PC-9 (cell line): ENCODE results near the gene GPT2. TPM values are rescaled to one million over a fixed set of nuclear protein-coding genes. Genes with fewer than 3 reads are reported as not detected.

Experiments used
- BruUV-seq: library from RNA; stranded (reverse); fragments of 400-500 nt; replicated peaks from 2 replicates; lab custom pipeline; 2021; lab: Mats Ljungman, UMichigan
- CTCF ChIA-PET: fragments of 300-600 bp; sonication (Branson Sonifier 250); formaldehyde crosslinking; loops from one replicate; lab custom pipeline; 2022; ENCODE audit warnings: antibody characterized with exemption; lab: Charles Lee
- POLR2A ChIA-PET: fragments of 300-600 bp; sonication (Branson Sonifier 250); formaldehyde crosslinking; loops from one replicate; lab custom pipeline; 2022; ENCODE audit warnings: antibody characterized with exemption; ENCODE audit not compliant: unreplicated experiment; lab: Charles Lee
- DNase-seq, 2 experiments: peaks; one replicate each; pipeline versions ENCODE4 v3.0.0 to v3.0.0-alpha.2; 2015 to 2022; ENCODE audit warnings: mixed read lengths in 1 of 2
- H2AFZ ChIP-seq: fragments of 200-600 bp; sonication (generic); 2 replicates; pipeline ENCODE4 v1.8.1; 2017; ENCODE audit warnings: antibody characterized with exemption
- H3F3A ChIP-seq: fragments of 200-600 bp; sonication (generic); 2 replicates; pipeline ENCODE4 v1.8.1; 2017; ENCODE audit warnings: antibody characterized with exemption, mild to moderate bottlenecking, low read depth; ENCODE audit not compliant: insufficient read depth
- H3K27ac ChIP-seq: fragments of 200-600 bp; sonication (generic); 2 replicates; pipeline ENCODE4 v1.6.1; 2016; ENCODE audit warnings: mixed run types
- H3K27me3 ChIP-seq: fragments of 200-600 bp; sonication (generic); 2 replicates; pipeline ENCODE4 v1.6.1; 2016; ENCODE audit warnings: low read depth, mixed run types; ENCODE audit not compliant: insufficient read depth
- H3K36me3 ChIP-seq: fragments of 200-600 bp; sonication (generic); 2 replicates; pipeline ENCODE4 v1.6.1; 2016; ENCODE audit warnings: low read depth, mixed run types
- H3K4me1 ChIP-seq: fragments of 200-600 bp; sonication (generic); replicated peaks from 2 replicates; pipeline ENCODE4 v1.6.1; 2016; ENCODE audit warnings: mixed run types; ENCODE audit not compliant: insufficient read depth
- H3K4me2 ChIP-seq: fragments of 200-600 bp; sonication (generic); 2 replicates; pipeline ENCODE4 v1.6.1; 2017; ENCODE audit warnings: mixed run types
- H3K4me3 ChIP-seq: fragments of 200-600 bp; sonication (generic); 2 replicates; pipeline ENCODE4 v1.6.1; 2016; ENCODE audit warnings: mixed run types
- H3K79me2 ChIP-seq: fragments of 200-600 bp; sonication (generic); 2 replicates; pipeline ENCODE4 v1.6.1; 2017; ENCODE audit warnings: low read depth, mixed run types
- H3K9me2 ChIP-seq: fragments of 200-600 bp; sonication (generic); 2 replicates; pipeline ENCODE4 v1.8.1; 2017; ENCODE audit warnings: mild to moderate bottlenecking; ENCODE audit not compliant: insufficient read depth
- H3K9me3 ChIP-seq: fragments of 200-600 bp; sonication (generic); 2 replicates; pipeline ENCODE4 v1.8.1; 2016; ENCODE audit warnings: low read depth; ENCODE audit not compliant: insufficient read depth
- H4K20me1 ChIP-seq: fragments of 200-600 bp; sonication (generic); 2 replicates; pipeline ENCODE4 v1.8.1; 2017; ENCODE audit not compliant: insufficient read depth
- CTCF ChIP-seq: fragments of 200-600 bp; sonication (generic); conservative IDR thresholded peaks from 2 replicates; pipeline ENCODE4 v1.6.1; 2017; ENCODE audit warnings: mixed run types, antibody characterized with exemption, mild to moderate bottlenecking, moderate library complexity
- EZH2 ChIP-seq: fragments of 200-600 bp; sonication (generic); IDR thresholded peaks from 2 replicates; pipeline ENCODE4 v1.8.0; 2017; ENCODE audit warnings: antibody characterized with exemption, low read depth
- intact Hi-C: fragments of 100-400 bp; cut with micrococcal nuclease; formaldehyde crosslinking; loops from one replicate; pipeline ENCODE4 v1.10.0; 2022; ENCODE audit not compliant: unreplicated experiment
- total RNA-seq: library from RNA; stranded (reverse); gene quantifications from 2 replicates; pipeline ENCODE4 v1.2.3, GENCODE V29; 2021

The GPT2 gene
- total RNA-seq, 1 experiment from 2014 or later = 67.2 TPM

GRCh38 chr16:46914556-46915201, 30.5 kb downstream of the GPT2 start:
- Histone ChIP-seq H3K36me3 (peaks cover 36% of the 10 kb centered on the region; the same call in 1 of the 2 replicates), H3K79me2 (no peaks in the 10 kb centered on the region), H3K4me1 (no peaks in the 10 kb centered on the region), H3K4me2 (no peak overlapping the region), H3K27me3 (no peaks in the 10 kb centered on the region), H3F3A (peaks cover 5% of the 10 kb centered on the region; the same call in 1 of the 2 replicates), H3K27ac (no peak overlapping the region), H3K9me2 (no peaks in the 10 kb centered on the region), H2AFZ (no peak overlapping the region), H3K9me3 (no peaks in the 10 kb centered on the region), H3K4me3 (no peak overlapping the region), H4K20me1 (peaks cover 17% of the 10 kb centered on the region)
- no peak for TF ChIP-seq CTCF
- TF ChIP-seq EZH2 = no peak
- DNase-seq = no peak
- no TSS peak for BruUV-seq
- CTCF ChIA-PET = no interaction called here
- POLR2A ChIA-PET = no interaction called here
- intact Hi-C loops = no loop called here

DNA sequence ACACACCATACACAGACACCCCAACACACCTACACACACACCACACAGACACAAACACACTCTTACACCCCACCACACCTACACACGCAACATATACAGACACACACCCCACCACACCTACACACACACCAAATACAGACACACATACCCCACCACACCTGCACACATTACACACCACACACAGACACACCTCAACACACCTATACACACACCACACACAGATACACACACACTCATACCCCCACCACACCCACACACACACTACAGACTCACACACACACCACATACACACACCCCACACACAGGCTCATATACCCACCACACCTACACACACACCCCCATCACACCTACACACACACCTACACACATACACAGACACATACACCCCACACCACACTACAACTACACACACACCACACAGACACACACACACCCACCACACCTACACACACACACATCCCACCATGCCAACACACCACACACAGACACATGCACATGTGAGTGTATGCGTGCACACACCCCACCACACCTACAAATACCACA, 31.4 kb downstream of the GPT2 start:
- ChIA-PET POLR2A (no interaction called here), CTCF (no interaction called here)
- H3K9me2 ChIP-seq = no peaks in the 10 kb centered on the region
- peaks cover 32% of the 10 kb centered on the region; the same call in 1 of the 2 replicates for H3K36me3 ChIP-seq
- BruUV-seq = no TSS peak
- no peaks in the 10 kb centered on the region for H3K9me3 ChIP-seq
- no peak for DNase-seq
- no peaks in the 10 kb centered on the region for H3K27me3 ChIP-seq
- H3F3A ChIP-seq = peaks cover 5% of the 10 kb centered on the region; the same call in 1 of the 2 replicates
- peaks cover 23% of the 10 kb centered on the region for H4K20me1 ChIP-seq
- no peak overlapping the region for H3K4me2 ChIP-seq
- no peak overlapping the region for H3K27ac ChIP-seq
- H3K4me1 ChIP-seq = no peaks in the 10 kb centered on the region
- H3K79me2 ChIP-seq = no peaks in the 10 kb centered on the region
- H2AFZ ChIP-seq = no peak overlapping the region
- TF ChIP-seq CTCF = no peak
- TF ChIP-seq EZH2 = no peak
- intact Hi-C loops = no loop called here
- no peak overlapping the region for H3K4me3 ChIP-seq

DNA sequence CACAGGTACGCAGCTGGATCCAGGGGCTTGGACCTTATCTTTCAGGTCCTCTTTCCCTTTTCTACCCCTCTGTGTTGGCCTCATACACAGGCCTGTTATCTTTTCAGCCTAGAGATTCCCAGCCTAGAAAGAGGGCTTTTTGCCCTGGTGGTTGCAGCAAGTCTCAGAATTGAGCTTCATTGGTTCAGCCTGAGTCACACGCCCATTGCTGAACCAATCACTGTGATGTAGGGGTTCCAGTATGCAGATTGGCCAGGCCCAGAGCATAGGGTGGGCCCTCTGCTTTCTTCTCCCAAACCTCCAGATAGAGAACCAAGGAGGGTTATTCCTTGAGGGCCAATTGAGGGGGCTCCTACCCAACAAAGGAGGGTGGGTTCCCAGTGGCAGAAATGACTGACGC, 32.8 kb downstream of the GPT2 start:
- no peak for TF ChIP-seq CTCF
- TF ChIP-seq EZH2 = no peak
- BruUV-seq = no TSS peak
- Histone ChIP-seq H3K79me2 (no peaks in the 10 kb centered on the region), H3K27me3 (no peaks in the 10 kb centered on the region), H3K9me2 (no peaks in the 10 kb centered on the region), H3K4me1 (no peaks in the 10 kb centered on the region), H3K4me3 (no peak overlapping the region), H3K4me2 (no peak overlapping the region), H4K20me1 (peaks cover 25% of the 10 kb centered on the region), H3K9me3 (no peaks in the 10 kb centered on the region), H3F3A (no peaks in the 10 kb centered on the region), H3K27ac (no peak overlapping the region), H3K36me3 (peaks cover 28% of the 10 kb centered on the region; the same call in 1 of the 2 replicates), H2AFZ (no peak overlapping the region)
- ChIA-PET CTCF (interaction anchor here (0.6 kb wide), 1 partner anchor 61 kb away, joined by 3 read pairs; no protein-coding TSS in a partner anchor), POLR2A (no interaction called here)
- intact Hi-C loops = no loop called here
- no peak for DNase-seq
